ENCODE results near the gene SMAP1.

Gene SMAP1

DNA sequence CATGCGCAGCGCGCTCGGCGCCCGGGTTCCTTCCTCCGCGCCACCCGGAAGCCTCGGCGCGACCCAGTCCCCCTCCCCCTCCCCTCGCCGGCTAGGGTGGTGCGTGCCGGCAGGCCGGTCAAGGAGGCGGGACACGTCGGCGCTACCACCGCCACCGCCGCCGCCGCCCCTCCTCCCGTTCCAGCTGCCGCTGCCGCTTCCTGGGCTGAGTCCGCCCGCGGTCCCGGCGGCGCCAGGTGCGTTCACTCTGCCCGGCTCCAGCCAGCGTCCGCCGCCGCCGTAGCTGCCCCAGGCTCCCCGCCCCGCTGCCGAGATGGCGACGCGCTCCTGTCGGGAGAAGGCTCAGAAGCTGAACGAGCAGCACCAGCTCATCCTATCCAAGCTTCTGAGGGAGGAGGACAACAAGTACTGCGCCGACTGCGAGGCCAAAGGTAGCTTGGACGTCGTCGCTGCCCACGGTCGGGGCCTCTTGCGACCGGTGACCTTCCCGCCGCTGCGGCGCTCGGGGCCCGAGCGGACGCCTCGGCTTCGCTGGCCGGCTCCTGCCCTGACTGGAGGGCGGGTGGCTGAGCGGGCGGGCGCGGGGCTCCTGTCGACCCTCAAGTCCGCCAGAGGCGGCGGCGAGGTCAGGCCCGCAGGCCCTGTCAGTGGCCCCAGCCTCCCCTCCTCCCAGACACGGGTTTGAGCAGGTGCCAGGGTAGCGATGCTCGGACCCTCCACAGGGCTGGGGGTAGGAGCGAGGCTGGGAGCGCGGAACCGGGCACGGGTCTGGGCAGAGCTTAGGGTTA, at the start of gene SMAP1:
Gene SMAP1, plus strand, starts transcription at position 173 of the 788 bp plus-strand sequence. Its CDS starts 141 bp downstream, at position 314.
- Histone ChIP-seq H2AFZ (ENCODE audit: low read depth, low read length) (peak within 1 kb of the TSS; percentile 96), H3K27me3 (ENCODE audit: insufficient read depth, low read length, poor library complexity) (no peaks in the 10 kb centered on the region), H3K79me2 (ENCODE audit: insufficient read depth, low read length) (peaks cover 53% of the 10 kb centered on the region), H3K9ac (ENCODE audit: low read depth, low read length) (peak within 1 kb of the TSS; percentile 71), H3K9me3 (ENCODE audit: insufficient read depth, low read length, severe bottlenecking) (no peaks in the 10 kb centered on the region), H4K20me1 (ENCODE audit: insufficient read depth, low read length) (peaks cover 22% of the 10 kb centered on the region; the same call in 1 of the 2 replicates), H3K4me1 (ENCODE audit: insufficient read depth, low read length) (peaks cover 34% of the 10 kb centered on the region), H3K36me3 (ENCODE audit: insufficient read depth, low read length) (no peaks in the 10 kb centered on the region; the same call in 1 of the 2 replicates), H3K4me3 (ENCODE audit: low read depth in 1 of 2, low read length in 2 of 2) (peak within 1 kb of the TSS; percentile 51 to 99), H3K4me2 (ENCODE audit: insufficient read depth, low read length) (peak within 1 kb of the TSS; percentile 96), H3K27ac (ENCODE audit: low read length) (peak within 1 kb of the TSS; percentile 90)
- DNase-seq (peak; percentile 92), ATAC-seq (ENCODE audit: insufficient read depth, low read depth) (peak; percentile 88)
- no peak for TF ChIP-seq EZH2 (IDR thresholded peaks at IDR 0.05; ENCODE audit: borderline replicate concordance, low read depth, low read length, severe bottlenecking)
- TF ChIP-seq CTCF (IDR thresholded peaks at IDR 0.05; ENCODE audit: borderline replicate concordance, extremely low read depth, low read length, poor library complexity, severe bottlenecking): no peak

DNA sequence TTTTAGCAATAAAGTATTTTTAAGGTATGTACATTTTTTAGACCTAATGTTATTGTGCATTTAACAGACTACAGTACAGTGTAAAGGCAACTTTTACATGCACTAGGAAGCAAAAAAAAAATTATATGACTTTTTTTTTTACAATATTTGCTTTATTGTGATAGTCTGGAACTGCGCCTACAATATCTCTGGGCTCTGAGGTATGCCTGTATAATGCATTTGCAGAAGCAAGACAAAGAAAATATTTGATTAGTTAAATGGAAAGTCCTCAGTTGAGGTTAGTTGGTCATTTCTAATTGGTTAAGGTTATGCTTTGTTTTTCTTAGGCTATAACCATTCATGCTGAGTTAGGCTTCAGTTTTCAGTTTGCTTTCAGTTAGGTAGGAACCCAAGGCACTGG, 46.9 kb upstream of the SMAP1 start:
- no peaks in the 10 kb centered on the region for H3K9me3 ChIP-seq (ENCODE audit: insufficient read depth, low read length, severe bottlenecking)
- TF ChIP-seq CTCF (IDR thresholded peaks at IDR 0.05; ENCODE audit: borderline replicate concordance, extremely low read depth, low read length, poor library complexity, severe bottlenecking): no peak
- no peak for TF ChIP-seq EZH2 (IDR thresholded peaks at IDR 0.05; ENCODE audit: borderline replicate concordance, low read depth, low read length, severe bottlenecking)
- H3K4me1 ChIP-seq (ENCODE audit: insufficient read depth, low read length): no peaks in the 10 kb centered on the region
- no peak overlapping the region for H3K4me2 ChIP-seq (ENCODE audit: insufficient read depth, low read length)
- H3K9ac ChIP-seq (ENCODE audit: low read depth, low read length): no peak overlapping the region
- no peaks in the 10 kb centered on the region for H3K27me3 ChIP-seq (ENCODE audit: insufficient read depth, low read length, poor library complexity)
- H3K27ac ChIP-seq (ENCODE audit: low read length): no peak overlapping the region
- DNase-seq (no peak), ATAC-seq (ENCODE audit: insufficient read depth, low read depth) (no peak)
- H2AFZ ChIP-seq (ENCODE audit: low read depth, low read length): no peak overlapping the region
- no peak overlapping the region for H3K4me3 ChIP-seq (ENCODE audit: low read depth in 1 of 2, low read length in 2 of 2)
- no peaks in the 10 kb centered on the region for H4K20me1 ChIP-seq (ENCODE audit: insufficient read depth, low read length)
- no peaks in the 10 kb centered on the region for H3K79me2 ChIP-seq (ENCODE audit: insufficient read depth, low read length)
- H3K36me3 ChIP-seq (ENCODE audit: insufficient read depth, low read length): no peaks in the 10 kb centered on the region

DNA sequence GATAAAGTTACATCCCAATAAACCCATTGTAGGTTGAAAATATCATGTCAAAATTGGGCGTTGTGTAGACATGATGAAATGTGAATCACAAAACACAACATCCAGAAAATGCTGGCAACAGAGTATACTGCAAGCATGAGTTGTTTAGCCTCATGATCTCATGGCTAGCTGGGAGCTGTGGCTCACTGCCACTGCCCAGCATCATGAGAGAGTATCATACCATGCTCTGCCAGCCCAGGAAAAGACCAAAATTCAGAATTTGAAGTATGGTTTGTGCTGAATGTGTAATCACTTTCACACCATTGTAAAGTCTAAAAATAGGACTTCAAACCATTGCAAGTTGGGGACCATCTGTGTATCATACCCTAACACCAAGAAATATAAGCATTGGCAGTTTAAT, 45.2 kb upstream of the SMAP1 start:
- no peaks in the 10 kb centered on the region for H4K20me1 ChIP-seq (ENCODE audit: insufficient read depth, low read length)
- H3K4me3 ChIP-seq (ENCODE audit: low read depth in 1 of 2, low read length in 2 of 2): no peak overlapping the region
- no peaks in the 10 kb centered on the region for H3K27me3 ChIP-seq (ENCODE audit: insufficient read depth, low read length, poor library complexity)
- no peak overlapping the region for H3K4me2 ChIP-seq (ENCODE audit: insufficient read depth, low read length)
- TF ChIP-seq CTCF (IDR thresholded peaks at IDR 0.05; ENCODE audit: borderline replicate concordance, extremely low read depth, low read length, poor library complexity, severe bottlenecking): no peak
- no peak for TF ChIP-seq EZH2 (IDR thresholded peaks at IDR 0.05; ENCODE audit: borderline replicate concordance, low read depth, low read length, severe bottlenecking)
- H3K9me3 ChIP-seq (ENCODE audit: insufficient read depth, low read length, severe bottlenecking): no peaks in the 10 kb centered on the region
- no peaks in the 10 kb centered on the region for H3K4me1 ChIP-seq (ENCODE audit: insufficient read depth, low read length)
- H3K27ac ChIP-seq (ENCODE audit: low read length): no peak overlapping the region
- H3K79me2 ChIP-seq (ENCODE audit: insufficient read depth, low read length): no peaks in the 10 kb centered on the region
- no peak for DNase-seq
- H2AFZ ChIP-seq (ENCODE audit: low read depth, low read length): no peak overlapping the region
- ATAC-seq (ENCODE audit: insufficient read depth, low read depth): no peak
- no peak overlapping the region for H3K9ac ChIP-seq (ENCODE audit: low read depth, low read length)
- no peaks in the 10 kb centered on the region for H3K36me3 ChIP-seq (ENCODE audit: insufficient read depth, low read length)

All from DND-41 (cell line).